Activated CD8-positive, alpha-beta memory T cell treated with anti-CD3 and anti-CD28 coated beads for 36 hours (primary cell): ENCODE data around the gene PRTFDC1. TPM values are rescaled to one million over a fixed set of nuclear protein-coding genes. Genes with fewer than 3 reads are reported as not detected.

Experiments
- CTCF ChIA-PET: fragments of 350-600 bp; sonication (Branson Sonifier 250); formaldehyde crosslinking; loops from one replicate; lab custom pipeline; 2021; ENCODE audit warnings: antibody characterized with exemption; lab: Charles Lee
- POLR2A ChIA-PET: fragments of 350-600 bp; sonication (Branson Sonifier 250); formaldehyde crosslinking; loops from one replicate; lab custom pipeline; 2021; ENCODE audit warnings: antibody characterized with exemption; lab: Charles Lee
- total RNA-seq, 2 experiments: library from RNA; stranded (reverse); gene quantifications; one replicate each; pipeline ENCODE4 v1.2.3, GENCODE V29; 2021

The PRTFDC1 gene
- total RNA-seq, 2 experiments from 2014 or later = 1.7 to 2.4 TPM

DNA sequence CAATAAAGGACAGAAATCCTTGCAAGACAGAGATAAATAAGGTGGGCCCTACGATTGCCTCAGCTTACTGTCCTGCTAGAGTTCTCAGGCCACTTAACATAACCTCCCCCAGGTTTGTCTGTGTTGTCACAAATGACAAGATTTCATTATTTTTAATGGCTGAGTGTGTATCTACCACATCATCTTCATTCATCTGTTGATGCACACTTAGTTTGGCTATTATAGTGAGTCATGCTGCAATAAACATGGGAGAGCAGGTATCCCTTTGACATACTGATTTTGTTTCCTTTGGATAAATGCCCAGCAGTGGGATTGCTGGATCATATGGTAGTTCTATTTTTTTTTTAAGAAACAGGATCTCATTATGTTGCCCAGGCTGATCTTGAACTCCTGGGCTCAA, 60.6 kb downstream of the PRTFDC1 start:
- ChIA-PET CTCF (interaction anchor here (0.9 kb wide), 1 partner anchor 11 kb away, joined by 4 read pairs; no protein-coding TSS in a partner anchor), POLR2A (no interaction called here)

DNA sequence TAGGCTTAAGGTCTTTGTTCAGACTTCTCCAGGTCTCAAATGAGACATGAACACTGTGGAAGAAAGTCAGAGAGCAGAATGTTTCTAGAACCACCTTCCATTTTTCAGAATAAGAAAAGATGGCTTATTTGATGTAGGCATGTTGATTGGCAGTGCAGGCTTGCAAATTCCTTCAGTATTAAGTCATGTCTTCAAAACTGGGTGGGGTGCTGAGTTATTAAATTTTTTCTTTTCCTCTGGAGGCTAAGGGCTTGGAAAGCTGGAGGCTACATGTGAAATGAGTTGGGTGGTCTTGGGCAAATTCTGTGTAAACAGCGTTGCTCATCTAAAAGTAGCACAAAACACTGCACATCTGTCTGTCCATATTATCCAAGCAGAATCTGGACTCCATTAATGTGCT, 62.8 kb downstream of the PRTFDC1 start:
- ChIA-PET POLR2A (no interaction called here), CTCF (no interaction called here)

DNA sequence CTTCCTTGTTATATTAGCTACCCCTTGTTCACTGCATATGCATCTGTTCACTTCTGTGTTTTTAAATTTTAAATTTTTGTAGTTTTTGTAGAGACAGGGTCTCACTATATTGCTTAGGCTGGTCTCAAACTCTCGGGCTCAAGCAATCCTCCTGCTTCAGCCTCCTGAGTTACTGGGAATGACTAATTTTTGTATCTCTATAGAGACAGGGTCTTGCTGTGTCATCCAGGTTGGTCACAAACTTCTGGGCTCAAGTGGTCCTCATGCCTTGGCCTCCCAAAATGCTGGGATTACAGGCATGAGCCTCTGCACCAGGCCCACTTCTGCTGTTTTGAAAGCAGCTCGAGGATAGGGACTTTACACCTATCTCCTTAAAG, 64.6 kb downstream of the PRTFDC1 start:
- POLR2A ChIA-PET = no interaction called here

DNA sequence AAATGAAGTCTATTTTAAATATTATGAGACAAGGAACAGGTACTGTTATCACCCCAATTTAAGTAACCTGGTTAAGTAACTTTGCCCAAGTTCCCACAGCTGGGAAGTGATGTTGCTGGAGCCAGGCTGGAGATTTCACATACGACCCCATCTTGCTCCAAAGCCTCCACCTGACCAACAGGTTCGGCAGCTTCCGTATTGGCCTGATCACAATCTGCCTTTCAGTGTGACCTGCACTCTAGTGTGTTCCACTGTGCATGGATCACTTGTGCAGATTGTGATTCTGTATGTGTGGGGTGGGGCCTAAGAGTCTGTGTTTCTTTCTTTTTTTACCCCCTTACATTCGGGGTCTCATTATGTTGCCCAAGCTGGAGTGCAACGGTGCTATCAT, 66.1 kb downstream of the PRTFDC1 start:
- POLR2A ChIA-PET = no interaction called here
- CTCF ChIA-PET = no interaction called here

More for the DNA sequence above, 64.6 kb downstream of the PRTFDC1 start:
- CTCF ChIA-PET = interaction anchor here (0.8 kb wide), 1 partner anchor 16 kb away, joined by 3 read pairs; no protein-coding TSS in a partner anchor

DNA sequence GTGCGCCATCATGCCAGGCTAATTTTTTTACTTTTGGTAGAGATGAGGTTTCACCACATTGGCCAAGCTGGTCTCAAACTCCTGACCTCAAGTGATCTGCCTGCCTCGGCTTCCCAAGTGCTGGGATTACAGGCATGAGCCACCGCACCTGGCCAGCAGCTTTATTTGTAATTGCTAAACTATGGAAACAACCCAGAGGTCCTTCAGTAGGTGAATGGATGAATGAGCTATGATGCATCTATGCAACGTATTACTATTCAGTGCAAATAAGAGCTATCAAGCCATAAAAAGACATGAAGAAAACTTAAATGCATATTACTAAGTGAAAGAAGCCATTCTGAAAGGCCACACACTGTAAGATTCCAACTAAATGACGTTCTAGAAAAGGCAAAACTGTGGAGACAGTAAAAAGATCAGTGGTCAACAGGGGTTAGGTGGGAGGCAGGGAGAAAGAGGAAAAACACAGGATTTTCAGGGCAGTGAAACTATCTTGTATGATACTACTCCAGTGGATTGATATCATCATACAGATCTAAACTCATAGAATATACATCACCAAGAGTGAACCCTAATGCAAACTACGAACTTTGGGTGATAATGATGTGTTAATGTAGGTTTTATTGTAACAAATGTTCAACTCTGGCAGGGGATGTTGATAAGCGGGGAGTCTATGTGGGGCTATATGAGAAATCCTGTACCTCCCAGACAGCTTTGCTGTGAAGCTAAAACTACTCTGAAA, 66.7 kb downstream of the PRTFDC1 start:
- ChIA-PET POLR2A (no interaction called here), CTCF (no interaction called here)

DNA sequence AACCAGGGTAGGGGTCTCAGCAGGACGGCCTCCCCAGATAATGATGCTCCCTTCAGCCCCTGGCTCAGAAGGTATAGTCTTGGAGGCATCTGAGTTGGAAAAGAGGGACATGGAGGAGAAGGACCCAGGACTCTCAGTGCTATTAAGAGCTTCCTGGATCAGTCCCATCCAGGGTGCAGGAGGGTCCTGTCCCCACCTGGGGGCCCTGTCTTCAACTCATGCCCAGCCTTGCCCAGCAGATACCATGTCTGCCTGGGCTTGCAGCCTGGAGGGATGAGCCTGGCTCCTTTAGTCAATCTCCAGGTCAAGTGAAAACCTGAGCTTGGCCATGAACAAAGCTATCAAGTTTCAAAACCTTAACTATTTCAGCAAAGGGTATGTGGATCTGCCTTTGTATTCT, 67.6 kb downstream of the PRTFDC1 start:
- POLR2A ChIA-PET = no interaction called here
- CTCF ChIA-PET = no interaction called here

DNA sequence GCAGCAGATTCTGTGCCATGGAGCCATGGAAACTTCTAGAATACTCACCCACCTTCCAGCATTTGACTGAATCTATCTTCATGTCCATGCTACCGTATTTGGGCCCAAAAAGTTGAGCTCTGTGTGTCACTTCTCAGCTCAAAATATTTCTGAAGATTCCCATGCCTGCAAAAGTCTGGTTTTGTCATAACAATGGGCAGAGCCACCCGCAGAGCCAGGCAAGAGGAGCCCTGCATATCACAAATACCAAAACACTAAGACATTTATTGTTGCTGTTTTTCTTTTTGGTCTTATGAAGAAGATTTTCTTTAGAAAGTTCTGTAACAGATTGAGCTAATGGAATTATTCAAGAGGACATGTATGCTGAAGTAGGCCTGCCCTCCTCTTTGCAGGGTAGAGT, 68.1 kb downstream of the PRTFDC1 start:
- POLR2A ChIA-PET = no interaction called here
- CTCF ChIA-PET = no interaction called here

DNA sequence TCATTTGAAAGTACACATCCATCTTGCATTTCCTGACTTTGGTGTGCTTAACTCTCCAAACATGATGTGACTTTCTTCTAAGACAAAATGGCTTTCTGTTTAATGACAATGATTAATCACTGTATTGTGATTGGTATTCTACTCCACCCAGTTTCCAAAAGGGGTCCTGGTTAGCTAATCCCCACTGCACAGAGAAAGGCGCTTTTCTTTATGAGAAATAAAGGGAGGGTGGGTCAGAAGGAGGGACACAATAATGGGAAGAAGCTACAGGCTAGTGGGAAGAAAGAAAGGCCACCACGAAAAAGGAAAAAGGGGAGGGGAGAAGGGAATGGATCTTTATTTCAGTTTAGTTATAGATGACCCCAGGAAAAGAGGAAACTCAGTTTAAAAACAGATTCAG, 69.2 kb downstream of the PRTFDC1 start:
- ChIA-PET POLR2A (no interaction called here), CTCF (no interaction called here)

DNA sequence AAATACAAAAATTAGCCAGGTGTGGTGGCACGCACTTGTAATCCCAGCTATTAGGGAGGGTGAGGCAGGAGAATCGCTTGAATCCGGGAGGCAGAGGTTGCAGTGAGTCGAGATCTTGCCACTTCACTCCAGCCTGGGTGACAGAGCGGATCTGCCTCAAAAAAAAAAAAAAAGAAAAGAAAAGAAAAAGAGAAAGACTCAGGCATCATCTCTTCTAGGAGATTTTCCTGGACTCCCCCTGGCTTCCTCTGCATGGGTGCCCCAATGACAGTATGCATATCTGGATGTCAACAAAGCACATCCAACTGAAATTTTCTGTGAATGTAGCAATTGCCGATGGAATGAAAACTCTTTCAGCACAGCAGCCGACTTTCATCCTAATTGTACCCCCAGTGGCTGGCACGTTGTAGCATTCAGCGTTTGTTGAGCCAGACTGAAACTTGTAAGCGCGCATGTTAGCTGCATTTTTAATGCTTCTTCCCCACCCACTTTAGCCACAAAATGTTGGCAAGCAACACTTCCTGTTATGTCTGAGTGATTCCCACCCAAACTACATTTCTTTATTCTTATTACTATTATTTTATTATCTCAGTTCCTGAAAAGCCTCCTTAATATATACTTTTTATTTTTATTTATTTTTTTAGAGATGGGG, 70.2 kb downstream of the PRTFDC1 start:
- ChIA-PET POLR2A (interaction anchor here (1.0 kb wide), 1 partner anchor 158 kb away, joined by 5 read pairs; no protein-coding TSS in a partner anchor), CTCF (interaction anchor here (0.6 kb wide), 2 partner anchors 9 to 175 kb away, joined by 3 read pairs; no protein-coding TSS in a partner anchor)

DNA sequence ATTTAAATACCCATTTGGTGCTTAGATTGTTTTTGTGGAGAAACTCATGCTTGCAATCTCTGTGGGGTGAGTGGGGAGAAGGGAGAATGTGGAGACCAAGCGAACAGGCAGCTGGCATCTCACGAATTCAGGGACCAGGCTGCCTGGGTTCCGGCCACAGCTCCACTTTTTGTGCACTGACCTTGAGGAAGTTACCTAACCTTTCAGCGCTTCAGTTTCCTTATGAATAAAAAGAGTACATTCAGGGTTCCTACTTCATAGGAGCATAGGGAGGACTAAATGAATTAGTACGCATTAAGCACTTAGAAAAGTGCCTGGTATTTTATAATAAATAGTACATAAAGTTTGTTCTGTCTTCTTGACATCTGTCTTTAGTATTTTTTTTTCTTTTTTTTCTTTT, 72.5 kb downstream of the PRTFDC1 start:
- ChIA-PET CTCF (interaction anchor here (0.8 kb wide), 1 partner anchor 819 kb away, joined by 3 read pairs; no protein-coding TSS in a partner anchor), POLR2A (no interaction called here)

DNA sequence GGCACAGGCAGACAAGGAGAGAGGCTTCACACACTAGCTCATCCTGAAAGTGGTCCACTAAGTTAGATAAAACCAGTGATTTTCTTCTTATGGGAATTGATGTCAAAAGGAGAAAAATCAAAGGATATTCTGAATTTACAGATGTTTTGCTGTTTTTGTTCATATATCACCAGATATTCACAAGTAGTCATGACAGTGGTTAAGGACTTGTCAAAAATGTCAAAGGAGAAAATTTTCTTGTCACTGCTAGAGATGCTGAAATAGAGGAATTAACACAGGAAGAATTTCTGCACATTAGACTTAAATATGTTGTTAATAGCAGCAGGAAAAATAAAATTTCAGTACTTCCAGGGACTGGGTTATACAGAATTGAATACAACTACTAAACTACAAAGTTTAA, 78.3 kb downstream of the PRTFDC1 start:
- CTCF ChIA-PET = no interaction called here
- POLR2A ChIA-PET = no interaction called here

DNA sequence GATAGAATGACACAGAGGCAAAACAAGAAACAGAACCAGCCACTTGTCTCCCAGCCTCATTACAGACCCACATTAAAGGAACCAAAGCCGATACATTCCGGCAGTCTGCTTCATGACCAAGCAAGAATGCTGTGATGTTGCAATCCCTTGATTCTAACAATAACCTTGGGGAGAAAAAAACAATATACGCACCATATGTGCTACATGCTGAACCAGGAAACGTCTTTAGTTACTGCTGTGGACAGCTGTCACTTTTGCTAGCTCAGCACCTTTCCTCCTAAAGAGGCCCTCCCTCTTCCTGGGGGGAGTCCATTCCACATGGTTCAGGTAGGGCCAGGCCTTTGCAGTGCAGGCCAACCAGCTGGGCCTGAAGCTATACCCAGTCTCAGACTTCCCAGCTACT, 79.1 kb downstream of the PRTFDC1 start:
- ChIA-PET POLR2A (no interaction called here), CTCF (interaction anchor here (0.5 kb wide), 1 partner anchor 8 kb away, joined by 3 read pairs; no protein-coding TSS in a partner anchor)

DNA sequence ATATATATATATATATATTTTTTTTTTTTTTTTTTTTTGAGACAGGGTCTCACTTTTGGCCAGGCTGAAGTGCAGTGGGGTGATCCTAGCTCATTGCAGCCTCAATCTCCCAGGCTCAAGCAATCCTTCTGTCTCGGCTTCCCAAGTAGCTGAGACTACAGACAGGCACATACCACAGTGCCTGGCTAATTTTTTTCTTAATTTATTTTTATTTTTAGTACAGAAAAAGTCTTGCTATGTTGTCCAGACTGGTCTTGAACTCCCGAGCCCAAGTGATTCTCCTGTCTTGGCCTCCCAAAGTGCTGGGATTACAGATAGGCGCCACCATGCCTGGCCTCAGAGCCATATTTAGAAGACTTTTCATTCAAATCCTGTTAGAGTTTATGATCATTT, 79.6 kb downstream of the PRTFDC1 start:
- CTCF ChIA-PET = interaction anchor here (0.5 kb wide), 1 partner anchor 9 kb away, joined by 3 read pairs; no protein-coding TSS in a partner anchor

DNA sequence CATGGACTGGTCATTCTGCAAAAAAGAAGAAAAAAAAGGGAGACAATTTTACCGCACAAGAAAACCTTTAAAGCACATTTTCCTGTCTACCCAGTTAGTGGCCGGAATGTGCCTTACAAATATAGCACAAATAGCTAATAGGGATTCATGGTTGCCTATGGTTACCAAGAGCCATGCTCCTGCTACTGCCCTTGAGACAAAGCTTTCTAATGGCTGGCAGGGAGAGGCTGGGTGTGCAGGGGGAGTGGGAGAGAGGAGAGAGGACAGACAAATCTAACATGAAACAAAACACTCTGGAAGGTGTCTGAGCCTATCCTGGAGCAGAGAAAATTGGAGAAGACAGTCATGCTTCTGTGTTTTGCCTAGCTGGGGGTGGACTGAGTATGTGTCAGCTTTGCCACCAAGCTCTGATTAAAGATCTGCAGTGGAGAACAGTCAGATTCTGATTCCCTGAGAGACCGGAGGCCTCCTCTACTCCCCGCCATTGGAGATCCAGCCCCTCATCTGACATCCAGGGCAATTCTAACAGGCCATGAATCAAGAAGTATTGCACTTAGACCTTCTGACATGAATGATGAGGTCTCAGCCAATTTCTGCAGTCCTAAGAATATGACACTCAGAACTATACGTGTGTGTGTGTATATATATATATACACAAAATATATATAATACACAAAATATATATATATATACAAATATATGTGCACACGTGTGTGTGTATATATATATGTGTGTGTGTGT, 80.2 kb downstream of the PRTFDC1 start:
- ChIA-PET POLR2A (no interaction called here), CTCF (interaction anchor here (0.8 kb wide), 1 partner anchor 16 kb away, joined by 3 read pairs; no protein-coding TSS in a partner anchor)

More for the DNA sequence above, 79.6 kb downstream of the PRTFDC1 start:
- POLR2A ChIA-PET = no interaction called here

DNA sequence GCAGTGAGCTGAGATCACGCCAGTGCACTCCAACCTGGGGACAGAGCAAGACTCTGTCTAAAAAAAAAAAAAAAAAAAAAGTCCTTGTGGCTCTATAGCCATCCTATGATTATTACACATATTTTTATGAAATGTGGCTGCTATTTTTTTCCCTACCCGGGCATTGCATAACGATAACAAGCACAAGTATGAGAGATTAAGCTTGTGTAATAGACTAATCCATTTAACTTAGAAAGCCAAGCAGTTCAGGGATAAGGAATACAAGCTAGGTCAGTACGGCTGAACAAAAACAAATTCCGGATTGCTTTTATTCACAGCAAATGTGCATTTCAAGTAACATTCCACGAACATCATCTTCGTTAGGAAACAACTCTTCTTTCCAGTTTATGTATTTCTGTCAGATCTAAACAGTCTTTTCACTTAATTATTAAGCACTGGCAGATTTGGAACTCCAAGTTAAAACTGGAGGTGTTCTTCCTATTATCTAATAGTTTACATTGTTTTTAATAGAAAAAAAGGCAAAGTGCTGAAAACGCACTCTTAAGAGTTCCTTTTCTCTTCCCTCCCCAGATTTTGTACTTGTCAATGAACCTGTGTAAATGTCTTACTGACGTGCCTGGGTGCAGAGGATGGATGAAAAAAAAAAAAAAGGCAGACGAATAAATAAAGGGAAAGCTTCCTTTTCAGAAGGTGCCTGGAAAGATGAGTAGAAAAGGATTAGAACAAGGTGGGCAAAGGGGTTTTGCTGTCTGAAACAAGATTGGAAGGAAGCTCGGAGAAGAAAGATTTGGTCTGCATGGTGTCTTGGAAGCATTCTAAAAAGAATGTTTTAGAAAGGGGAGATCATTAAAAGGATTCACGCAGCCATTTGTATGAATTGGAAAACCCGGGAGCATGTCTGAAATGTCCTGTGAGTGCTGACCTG, 81.1 kb downstream of the PRTFDC1 start:
- CTCF ChIA-PET = interaction anchor here (0.7 to 0.8 kb wide), 2 partner anchors 17 to 21 kb away, joined by 3 read pairs; no protein-coding TSS in a partner anchor
- POLR2A ChIA-PET = no interaction called here

DNA sequence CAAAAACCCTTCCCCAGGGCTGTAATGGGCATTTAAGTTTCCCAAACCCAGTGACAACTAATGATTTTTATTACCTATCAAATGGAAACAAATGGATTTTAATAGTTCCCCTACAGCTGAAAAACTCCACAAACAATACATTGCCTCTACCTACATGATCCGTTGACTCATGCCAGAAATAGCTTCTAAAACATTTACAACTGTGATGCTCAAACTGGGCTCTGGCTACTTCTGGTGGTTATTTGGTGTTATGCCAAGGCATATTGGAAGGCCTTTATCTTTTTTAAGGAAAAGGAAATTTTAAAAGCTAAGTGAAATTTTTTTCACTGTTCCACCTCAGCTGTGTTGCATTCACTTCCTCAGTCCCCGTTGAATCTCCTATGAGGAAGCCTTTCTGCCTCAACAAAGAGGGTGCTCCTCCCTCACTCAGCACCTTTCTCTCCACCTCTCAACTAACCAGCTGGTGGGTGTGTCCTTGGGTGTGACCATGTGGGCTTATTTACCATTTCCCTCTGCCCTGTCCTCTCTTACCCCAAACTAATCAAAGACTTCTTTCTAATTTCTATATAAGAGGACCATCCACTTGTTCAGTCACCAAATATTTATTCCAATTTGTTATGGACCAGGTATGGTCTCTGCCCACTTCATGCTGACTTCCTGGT, 82.9 kb downstream of the PRTFDC1 start:
- ChIA-PET CTCF (no interaction called here), POLR2A (no interaction called here)

DNA sequence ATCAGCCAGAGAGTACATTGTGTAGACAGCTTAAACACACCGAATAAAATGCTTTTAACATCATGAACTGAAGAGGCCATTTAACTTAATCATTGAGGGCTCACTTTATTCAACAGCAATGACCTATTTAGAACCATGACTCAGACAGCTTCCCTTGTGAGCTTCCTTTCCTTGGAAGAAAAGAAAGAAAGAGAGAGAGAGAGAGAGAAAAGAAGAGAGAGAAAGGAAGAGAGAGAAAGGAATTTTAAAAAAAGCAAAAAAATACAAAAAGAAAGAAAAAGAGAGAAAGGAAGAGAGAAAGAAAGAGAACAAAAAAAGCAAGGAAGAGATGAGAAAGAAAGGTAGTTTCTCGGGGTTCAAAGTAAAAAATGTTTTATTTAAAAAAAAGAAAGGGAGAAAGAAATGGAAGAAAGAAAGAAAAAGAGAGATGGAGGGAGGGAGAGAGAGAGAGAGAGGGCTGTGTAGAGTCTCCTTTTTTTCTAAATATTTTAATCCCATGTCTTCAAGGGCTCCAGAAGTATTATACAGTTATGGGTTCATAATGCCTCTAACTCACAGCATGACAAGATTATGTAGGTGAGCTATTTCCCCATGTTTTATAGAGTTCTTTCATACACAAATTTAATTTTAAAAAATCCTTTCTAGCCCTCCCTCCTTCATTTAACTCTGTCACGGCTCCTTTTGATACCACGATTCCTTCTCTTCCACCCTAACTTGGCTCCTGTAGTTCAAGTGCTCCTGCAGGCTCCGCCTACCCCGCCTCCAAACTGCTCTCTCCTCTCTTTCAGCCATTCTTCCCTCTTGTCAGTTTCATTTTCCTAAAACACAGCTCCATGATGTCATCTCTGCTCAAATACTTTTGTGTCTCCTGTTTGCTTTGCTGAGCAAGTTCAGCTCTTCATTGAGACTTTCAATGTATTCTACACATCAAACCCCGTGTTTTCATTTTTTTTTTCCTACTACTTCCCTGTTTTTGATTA, 85.5 kb downstream of the PRTFDC1 start:
- ChIA-PET CTCF (no interaction called here), POLR2A (interaction anchor here (0.5 kb wide), 1 partner anchor 210 kb away, joined by 3 read pairs; no protein-coding TSS in a partner anchor)
